Natural killer cell (primary cell): Measurements from ENCODE around the gene SPOCK1. TPM values are rescaled to one million over a fixed set of nuclear protein-coding genes. Genes with fewer than 3 reads are reported as not detected.

Source experiments
- ATAC-seq, 3 donors: fragments of 150-1000 bp in 2 of 3; fragments of 200-7000 bp in 1 of 3; cut with Tn5 transposase; 1 replicate in 1 of 3; 2 replicates in 2 of 3; pipeline ENCODE4 v1.10.0; 2021; ENCODE audit warnings: mild to moderate bottlenecking in 2 of 3, moderate library complexity in 2 of 3
- DNase-seq, 2 donors: peaks; one replicate each; pipeline versions ENCODE4 v3.0.0 to v3.0.0-alpha.2; 2013 to 2021; ENCODE audit warnings: mixed read lengths in 1 of 2
- H3K27ac ChIP-seq: one replicate; pipeline ENCODE4 v1.5.1; 2013; ENCODE audit warnings: mild to moderate bottlenecking, low read length
- H3K27me3 ChIP-seq: one replicate; pipeline ENCODE4 v1.6.1; 2013; ENCODE audit warnings: low read length; ENCODE audit not compliant: control insufficient read depth, insufficient read depth
- H3K36me3 ChIP-seq: one replicate; pipeline ENCODE4 v1.6.1; 2013; ENCODE audit warnings: low read length; ENCODE audit not compliant: control insufficient read depth, insufficient read depth
- H3K4me1 ChIP-seq: one replicate; pipeline ENCODE4 v1.6.1; 2013; ENCODE audit warnings: low read length; ENCODE audit not compliant: control insufficient read depth, insufficient read depth
- H3K4me3 ChIP-seq: one replicate; pipeline ENCODE4 v1.5.1; 2013; ENCODE audit warnings: low read length
- H3K9me3 ChIP-seq: one replicate; pipeline ENCODE4 v1.6.1; 2013; ENCODE audit warnings: low read length; ENCODE audit not compliant: control insufficient read depth, insufficient read depth
- H3K27ac Mint-ChIP-seq, 2 donors: one replicate each; pipeline ENCODE4 v1.8.0; 2022; ENCODE audit warnings: mild to moderate bottlenecking in 2 of 2, mixed read lengths in 2 of 2, moderate library complexity in 1 of 2
- H3K27me3 Mint-ChIP-seq, 2 donors: one replicate each; pipeline ENCODE4 v1.8.0; 2022; ENCODE audit warnings: low read depth in 2 of 2, mixed read lengths in 2 of 2
- H3K36me3 Mint-ChIP-seq: one replicate; pipeline ENCODE4 v1.8.0; 2022; ENCODE audit warnings: mixed read lengths
- H3K4me1 Mint-ChIP-seq, 2 donors: one replicate each; pipeline ENCODE4 v1.8.0; 2022; ENCODE audit warnings: mixed read lengths in 2 of 2
- H3K4me3 Mint-ChIP-seq: one replicate; pipeline ENCODE4 v1.8.0; 2022; ENCODE audit warnings: mild to moderate bottlenecking, moderate library complexity, mixed read lengths
- H3K9me3 Mint-ChIP-seq, 2 donors: one replicate each; pipeline ENCODE4 v1.8.0; 2022; ENCODE audit warnings: mixed read lengths in 2 of 2
- WGBS: methylation state at CpG from one replicate; pipeline ENCODE4 v1.1.7; 2013; ENCODE audit warnings: missing lambda C conversion rate; ENCODE audit not compliant: insufficient coverage; 5-methylcytosine and 5-hydroxymethylcytosine counted together
- intact Hi-C: fragments of 100-400 bp; cut with micrococcal nuclease; formaldehyde crosslinking; loops from one replicate; pipeline ENCODE4 v1.14.2; 2022
- total RNA-seq, 4 donors: library from RNA; stranded (reverse); fragments of 120-200 nt in 1 of 4; gene quantifications; one replicate each; pipeline versions ENCODE4 v1.2.3 to v1.2.4, GENCODE V29; 2013 to 2022
- TF ChIP-seq, protein P1 (sequence below): fragments of 200-600 bp; IDR thresholded peaks from one replicate; pipeline ENCODE4 v1.8.0; 2022; ENCODE audit warnings: antibody characterized with exemption

SPOCK1 gene
- total RNA-seq, 3 donors from 2014 or later (not counting 1 experiment from before 2014, with no cell fraction given) = 0.09 to 1.6 (median 0.61) TPM

DNA sequence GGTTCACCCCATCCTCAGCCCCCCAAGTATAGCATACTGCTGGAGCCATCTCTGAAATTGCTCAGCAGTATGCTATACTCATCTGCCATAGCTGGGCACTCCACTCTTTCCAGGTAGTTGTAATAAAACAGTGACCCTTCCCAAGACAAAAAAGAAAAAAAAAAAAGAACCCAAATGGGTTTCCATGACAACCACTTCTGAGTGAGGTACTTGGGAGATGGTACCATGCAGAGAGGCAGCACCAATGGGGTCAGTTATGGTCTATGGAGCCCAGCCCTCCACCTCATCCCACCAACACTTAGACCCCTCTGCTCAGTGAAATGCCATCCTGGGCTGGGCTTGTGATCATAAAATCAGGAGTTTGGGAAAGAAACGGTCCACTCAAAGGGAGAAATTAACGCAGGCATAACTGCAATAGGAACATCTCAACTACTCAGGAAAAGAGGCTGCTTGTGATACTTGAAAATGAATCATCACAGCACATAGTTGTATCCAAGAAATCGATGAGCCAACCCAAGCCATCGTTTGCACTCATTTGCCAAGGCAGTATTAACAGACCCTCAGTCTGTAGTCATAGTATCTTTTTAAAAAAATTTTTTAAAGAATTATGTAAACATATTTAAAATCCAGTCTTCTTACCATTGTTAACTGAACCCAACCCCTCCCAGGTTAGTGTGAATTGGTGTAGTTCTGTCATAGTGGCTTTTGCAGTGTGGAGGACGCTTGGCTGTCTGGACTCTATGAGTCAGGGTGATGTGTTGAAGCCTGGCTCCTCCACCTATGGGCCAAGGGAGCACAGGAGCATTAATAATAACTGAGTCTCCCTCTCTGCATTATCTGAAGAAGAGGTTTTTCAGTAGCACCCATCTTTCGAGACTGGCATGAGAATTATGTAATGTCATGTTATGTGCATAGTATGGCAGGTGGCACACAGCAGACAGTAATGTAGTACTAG lies 402.7 kb downstream of the SPOCK1 start:
- Mint-ChIP-seq H3K9me3 (peaks cover 0 to 2% of the 10 kb centered on the region in 2 donors), H3K36me3 (no peaks in the 10 kb centered on the region), H3K4me1 (no peaks in the 10 kb centered on the region), H3K27ac (no peak overlapping the region), H3K4me3 (no peak overlapping the region), H3K27me3 (peaks cover 0 to 2% of the 10 kb centered on the region in 2 donors)
- no peak for ATAC-seq
- no peak overlapping the region for H3K4me3 ChIP-seq
- H3K27me3 ChIP-seq = no peaks in the 10 kb centered on the region
- 90% methylated on average over 5 of the region's 6 CpGs for WGBS
- intact Hi-C loops = no loop called here
- TF ChIP-seq, protein P1, sequence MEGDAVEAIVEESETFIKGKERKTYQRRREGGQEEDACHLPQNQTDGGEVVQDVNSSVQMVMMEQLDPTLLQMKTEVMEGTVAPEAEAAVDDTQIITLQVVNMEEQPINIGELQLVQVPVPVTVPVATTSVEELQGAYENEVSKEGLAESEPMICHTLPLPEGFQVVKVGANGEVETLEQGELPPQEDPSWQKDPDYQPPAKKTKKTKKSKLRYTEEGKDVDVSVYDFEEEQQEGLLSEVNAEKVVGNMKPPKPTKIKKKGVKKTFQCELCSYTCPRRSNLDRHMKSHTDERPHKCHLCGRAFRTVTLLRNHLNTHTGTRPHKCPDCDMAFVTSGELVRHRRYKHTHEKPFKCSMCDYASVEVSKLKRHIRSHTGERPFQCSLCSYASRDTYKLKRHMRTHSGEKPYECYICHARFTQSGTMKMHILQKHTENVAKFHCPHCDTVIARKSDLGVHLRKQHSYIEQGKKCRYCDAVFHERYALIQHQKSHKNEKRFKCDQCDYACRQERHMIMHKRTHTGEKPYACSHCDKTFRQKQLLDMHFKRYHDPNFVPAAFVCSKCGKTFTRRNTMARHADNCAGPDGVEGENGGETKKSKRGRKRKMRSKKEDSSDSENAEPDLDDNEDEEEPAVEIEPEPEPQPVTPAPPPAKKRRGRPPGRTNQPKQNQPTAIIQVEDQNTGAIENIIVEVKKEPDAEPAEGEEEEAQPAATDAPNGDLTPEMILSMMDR = no peak
- no peak overlapping the region for H3K27ac ChIP-seq
- DNase-seq = no peak
- H3K4me1 ChIP-seq = no peaks in the 10 kb centered on the region
- no peaks in the 10 kb centered on the region for H3K9me3 ChIP-seq
- no peaks in the 10 kb centered on the region for H3K36me3 ChIP-seq

DNA sequence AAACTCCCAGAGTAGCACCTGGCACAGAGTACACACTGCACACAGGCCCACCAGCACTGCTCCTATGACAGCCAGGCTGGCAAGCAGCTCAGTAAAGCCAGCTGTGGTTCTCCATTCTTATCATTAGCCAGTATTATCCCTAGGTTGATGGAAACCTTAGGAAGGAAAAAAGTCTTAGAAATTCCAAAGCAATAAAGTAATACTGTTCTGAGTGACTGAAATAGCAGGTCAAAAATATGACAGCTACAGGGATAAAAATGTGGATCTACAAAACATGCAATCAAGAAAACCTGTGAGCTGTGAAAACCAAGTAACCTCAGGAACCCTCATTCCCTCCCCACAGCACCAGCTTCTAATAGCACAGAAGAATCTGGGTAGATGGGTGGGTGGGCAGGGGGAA lies 403.5 kb downstream of the SPOCK1 start:
- Histone ChIP-seq H3K36me3 (no peaks in the 10 kb centered on the region), H3K4me3 (no peak overlapping the region), H3K4me1 (no peaks in the 10 kb centered on the region), H3K27me3 (no peaks in the 10 kb centered on the region), H3K9me3 (no peaks in the 10 kb centered on the region), H3K27ac (no peak overlapping the region)
- Mint-ChIP-seq H3K4me3 (no peak overlapping the region), H3K27ac (no peak overlapping the region), H3K4me1 (no peaks in the 10 kb centered on the region), H3K27me3 (peaks cover 0 to 2% of the 10 kb centered on the region in 2 donors), H3K36me3 (no peaks in the 10 kb centered on the region), H3K9me3 (peaks cover 0 to 2% of the 10 kb centered on the region in 2 donors)
- DNase-seq = no peak
- intact Hi-C loops = no loop called here
- TF ChIP-seq, protein P1 = no peak
- ATAC-seq = no peak

DNA sequence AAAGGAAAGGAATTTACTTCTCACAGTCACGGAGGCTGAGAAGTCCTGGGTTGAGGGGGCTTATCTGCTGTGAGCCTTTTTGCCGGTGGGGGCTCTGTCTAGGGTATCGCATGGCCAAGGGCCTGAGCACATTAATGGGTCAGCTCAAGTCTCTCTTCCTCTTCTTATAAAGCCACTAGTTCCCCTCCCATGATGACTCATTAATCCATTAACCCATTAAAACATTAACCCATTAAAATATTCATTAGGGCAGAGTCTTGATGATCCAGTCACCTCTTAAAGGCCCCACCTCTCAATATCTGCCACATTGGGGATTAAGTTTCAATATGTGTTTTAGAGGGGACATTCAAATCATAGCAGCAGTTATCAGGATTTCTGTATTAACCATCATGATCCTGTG lies 406.3 kb downstream of the SPOCK1 start:
- no peaks in the 10 kb centered on the region for H3K4me1 Mint-ChIP-seq
- H3K27ac Mint-ChIP-seq = no peak overlapping the region
- intact Hi-C loops = no loop called here
- DNase-seq = no peak
- H3K36me3 Mint-ChIP-seq = no peaks in the 10 kb centered on the region
- Histone ChIP-seq H3K4me1 (no peaks in the 10 kb centered on the region), H3K4me3 (no peak overlapping the region), H3K36me3 (no peaks in the 10 kb centered on the region), H3K27me3 (no peaks in the 10 kb centered on the region), H3K9me3 (no peaks in the 10 kb centered on the region), H3K27ac (no peak overlapping the region)
- peaks cover 0 to 2% of the 10 kb centered on the region in 2 donors for H3K9me3 Mint-ChIP-seq
- H3K4me3 Mint-ChIP-seq = no peak overlapping the region
- TF ChIP-seq, protein P1 = no peak
- 81% methylated on average over 3 of the region's 3 CpGs for WGBS
- peaks cover 0 to 2% of the 10 kb centered on the region in 2 donors for H3K27me3 Mint-ChIP-seq
- ATAC-seq = no peak
